ENCODE measurements around the gene NPLOC4. TPM values are rescaled to one million over a fixed set of nuclear protein-coding genes. Genes with fewer than 3 reads are reported as not detected.

Gene NPLOC4
- total RNA-seq, 1 donor from 2014 or later = 137 TPM

- H3K4me3 Mint-ChIP-seq (ENCODE audit: unreplicated experiment) = peak overlapping the region; percentile 50
- peaks cover 33% of the 10 kb centered on the region for H3K4me1 Mint-ChIP-seq (ENCODE audit: low read depth, unreplicated experiment)
- no peaks in the 10 kb centered on the region for H3K36me3 Mint-ChIP-seq (ENCODE audit: unreplicated experiment)
- peak overlapping the region; percentile 15 for H3K27ac Mint-ChIP-seq (ENCODE audit: unreplicated experiment)
- peaks cover 10% of the 10 kb centered on the region for H3K27me3 Mint-ChIP-seq (ENCODE audit: unreplicated experiment)
- TF ChIP-seq, protein P1, sequence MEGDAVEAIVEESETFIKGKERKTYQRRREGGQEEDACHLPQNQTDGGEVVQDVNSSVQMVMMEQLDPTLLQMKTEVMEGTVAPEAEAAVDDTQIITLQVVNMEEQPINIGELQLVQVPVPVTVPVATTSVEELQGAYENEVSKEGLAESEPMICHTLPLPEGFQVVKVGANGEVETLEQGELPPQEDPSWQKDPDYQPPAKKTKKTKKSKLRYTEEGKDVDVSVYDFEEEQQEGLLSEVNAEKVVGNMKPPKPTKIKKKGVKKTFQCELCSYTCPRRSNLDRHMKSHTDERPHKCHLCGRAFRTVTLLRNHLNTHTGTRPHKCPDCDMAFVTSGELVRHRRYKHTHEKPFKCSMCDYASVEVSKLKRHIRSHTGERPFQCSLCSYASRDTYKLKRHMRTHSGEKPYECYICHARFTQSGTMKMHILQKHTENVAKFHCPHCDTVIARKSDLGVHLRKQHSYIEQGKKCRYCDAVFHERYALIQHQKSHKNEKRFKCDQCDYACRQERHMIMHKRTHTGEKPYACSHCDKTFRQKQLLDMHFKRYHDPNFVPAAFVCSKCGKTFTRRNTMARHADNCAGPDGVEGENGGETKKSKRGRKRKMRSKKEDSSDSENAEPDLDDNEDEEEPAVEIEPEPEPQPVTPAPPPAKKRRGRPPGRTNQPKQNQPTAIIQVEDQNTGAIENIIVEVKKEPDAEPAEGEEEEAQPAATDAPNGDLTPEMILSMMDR (IDR thresholded peaks at IDR 0.05; ENCODE audit: partially characterized antibody, unreplicated experiment) = no peak
- H3K9me3 Mint-ChIP-seq (ENCODE audit: unreplicated experiment) = peaks cover 15% of the 10 kb centered on the region
- DNase-seq = peak; percentile 32
Observed at GRCh38 chr17:81609541-81610311, 27.2 kb downstream of the NPLOC4 start.

DNA sequence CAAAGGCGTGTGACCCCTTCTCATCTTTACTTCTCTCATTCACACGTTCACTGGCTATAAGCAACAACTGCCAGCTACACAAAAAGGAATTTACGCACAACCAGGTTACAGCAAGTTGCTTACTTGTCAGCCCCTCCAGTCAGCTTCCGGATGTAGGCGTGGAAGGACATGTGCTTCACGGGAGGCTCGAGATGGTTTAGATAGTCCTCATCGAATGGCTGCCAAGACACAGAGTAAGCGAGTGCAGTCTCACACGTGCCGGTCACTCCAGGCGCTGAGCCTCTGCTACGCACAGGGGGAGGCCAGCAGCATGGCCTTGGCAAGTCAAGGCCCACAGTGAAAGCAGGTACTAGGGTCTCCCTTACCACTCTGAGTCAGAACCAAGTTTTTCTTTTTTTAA lies 28.3 kb downstream of the NPLOC4 start:
- no peak for DNase-seq
- Mint-ChIP-seq H3K36me3 (ENCODE audit: unreplicated experiment) (no peaks in the 10 kb centered on the region), H3K9me3 (ENCODE audit: unreplicated experiment) (peaks cover 3% of the 10 kb centered on the region), H3K4me3 (ENCODE audit: unreplicated experiment) (no peak overlapping the region), H3K27ac (ENCODE audit: unreplicated experiment) (peak overlapping the region; percentile 52), H3K27me3 (ENCODE audit: unreplicated experiment) (peaks cover 3% of the 10 kb centered on the region), H3K4me1 (ENCODE audit: low read depth, unreplicated experiment) (peaks cover 24% of the 10 kb centered on the region)
- TF ChIP-seq, protein P1 (IDR thresholded peaks at IDR 0.05; ENCODE audit: partially characterized antibody, unreplicated experiment) = no peak

- H3K27ac Mint-ChIP-seq (ENCODE audit: unreplicated experiment) = no peak overlapping the region
- peaks cover 19% of the 10 kb centered on the region for H3K4me1 Mint-ChIP-seq (ENCODE audit: low read depth, unreplicated experiment)
- TF ChIP-seq, protein P1 (IDR thresholded peaks at IDR 0.05; ENCODE audit: partially characterized antibody, unreplicated experiment) = no peak
- H3K9me3 Mint-ChIP-seq (ENCODE audit: unreplicated experiment) = peaks cover 2% of the 10 kb centered on the region
- H3K27me3 Mint-ChIP-seq (ENCODE audit: unreplicated experiment) = peaks cover 3% of the 10 kb centered on the region
- H3K4me3 Mint-ChIP-seq (ENCODE audit: unreplicated experiment) = no peak overlapping the region
- no peak for DNase-seq
- H3K36me3 Mint-ChIP-seq (ENCODE audit: unreplicated experiment) = no peaks in the 10 kb centered on the region
Observed at GRCh38 chr17:81608082-81608481, 28.8 kb downstream of the NPLOC4 start.

DNA sequence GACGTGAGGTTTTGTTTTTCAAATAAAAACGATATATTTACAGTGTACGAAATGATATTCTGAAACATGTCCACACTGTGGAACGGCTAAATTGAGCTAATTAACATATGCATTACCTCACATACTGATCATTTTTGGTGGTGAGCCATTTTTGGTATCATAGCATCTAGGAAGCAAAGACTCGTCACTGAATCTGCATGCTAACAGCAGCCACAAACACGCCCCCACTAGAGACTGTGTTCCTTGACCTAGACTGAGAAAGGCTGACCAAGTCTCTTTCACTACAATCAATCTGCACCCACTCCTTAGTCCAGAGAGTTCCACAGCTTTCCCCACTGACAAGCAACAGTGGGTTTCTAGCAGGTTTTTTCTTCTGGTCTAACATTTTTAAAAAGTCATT lies 29.5 kb downstream of the NPLOC4 start:
- H3K27ac Mint-ChIP-seq (ENCODE audit: unreplicated experiment) = no peak overlapping the region
- no peak overlapping the region for H3K4me3 Mint-ChIP-seq (ENCODE audit: unreplicated experiment)
- TF ChIP-seq, protein P1 (IDR thresholded peaks at IDR 0.05; ENCODE audit: partially characterized antibody, unreplicated experiment) = no peak
- H3K4me1 Mint-ChIP-seq (ENCODE audit: low read depth, unreplicated experiment) = peaks cover 12% of the 10 kb centered on the region
- no peak for DNase-seq
- H3K36me3 Mint-ChIP-seq (ENCODE audit: unreplicated experiment) = no peaks in the 10 kb centered on the region
- H3K27me3 Mint-ChIP-seq (ENCODE audit: unreplicated experiment) = peaks cover 3% of the 10 kb centered on the region
- H3K9me3 Mint-ChIP-seq (ENCODE audit: unreplicated experiment) = peaks cover 2% of the 10 kb centered on the region

- no peaks in the 10 kb centered on the region for H3K9me3 Mint-ChIP-seq (ENCODE audit: unreplicated experiment)
- no peaks in the 10 kb centered on the region for H3K27me3 Mint-ChIP-seq (ENCODE audit: unreplicated experiment)
- no peak for DNase-seq
- no peaks in the 10 kb centered on the region for H3K36me3 Mint-ChIP-seq (ENCODE audit: unreplicated experiment)
- no peak overlapping the region for H3K4me3 Mint-ChIP-seq (ENCODE audit: unreplicated experiment)
- H3K4me1 Mint-ChIP-seq (ENCODE audit: low read depth, unreplicated experiment) = peaks cover 3% of the 10 kb centered on the region
- TF ChIP-seq, protein P1 (IDR thresholded peaks at IDR 0.05; ENCODE audit: partially characterized antibody, unreplicated experiment) = no peak
- no peak overlapping the region for H3K27ac Mint-ChIP-seq (ENCODE audit: unreplicated experiment)
Observed at GRCh38 chr17:81603846-81604610, 32.9 kb downstream of the NPLOC4 start.
